GM23248 (cell line): ENCODE data around the gene GMPPA. TPM values are rescaled to one million over a fixed set of nuclear protein-coding genes. Genes with fewer than 3 reads are reported as not detected.
A peak's percentile ranks its signal among the peaks of the same experiment; 100 is the strongest.

Source experiments
- DNase-seq: peaks from one replicate; pipeline ENCODE4 v3.0.0-alpha.2; 2015
- H2AFZ ChIP-seq: fragments of 200-600 bp; sonication (generic); 2 replicates; pipeline ENCODE4 v1.6.1; 2016; ENCODE audit warnings: antibody characterized with exemption
- H3F3A ChIP-seq: fragments of 200-600 bp; sonication (generic); 2 replicates; pipeline ENCODE4 v1.6.1; 2016; ENCODE audit warnings: mild to moderate bottlenecking, antibody characterized with exemption, mixed run types; ENCODE audit not compliant: insufficient read depth
- H3K27ac ChIP-seq: fragments of 200-600 bp; sonication (generic); 2 replicates; pipeline ENCODE4 v1.5.1; 2016; ENCODE audit warnings: mild to moderate bottlenecking
- H3K27me3 ChIP-seq: fragments of 200-600 bp; sonication (generic); replicated peaks from 2 replicates; pipeline ENCODE4 v1.6.1; 2016; ENCODE audit warnings: mild to moderate bottlenecking; ENCODE audit not compliant: insufficient read depth
- H3K36me3 ChIP-seq: fragments of 200-600 bp; sonication (generic); 2 replicates; pipeline ENCODE4 v1.6.1; 2016; ENCODE audit warnings: low read depth, mild to moderate bottlenecking
- H3K4me1 ChIP-seq: fragments of 200-600 bp; sonication (generic); 2 replicates; pipeline ENCODE4 v1.6.1; 2016; ENCODE audit warnings: mild to moderate bottlenecking; ENCODE audit not compliant: insufficient read depth
- H3K4me2 ChIP-seq: fragments of 200-600 bp; sonication (generic); one replicate; pipeline ENCODE4 v1.6.1; 2016; ENCODE audit warnings: mild to moderate bottlenecking; ENCODE audit not compliant: unreplicated experiment
- H3K4me3 ChIP-seq: fragments of 200-600 bp; sonication (generic); 2 replicates; pipeline ENCODE4 v1.5.1; 2016; ENCODE audit warnings: mild to moderate bottlenecking
- H3K79me2 ChIP-seq: fragments of 200-600 bp; sonication (generic); 2 replicates; pipeline ENCODE4 v1.6.1; 2016; ENCODE audit warnings: mild to moderate bottlenecking; ENCODE audit not compliant: insufficient read depth
- H3K9ac ChIP-seq: fragments of 200-600 bp; sonication (generic); 2 replicates; pipeline ENCODE4 v1.6.1; 2016; ENCODE audit warnings: mild to moderate bottlenecking
- H3K9me2 ChIP-seq: fragments of 200-600 bp; sonication (generic); 2 replicates; pipeline ENCODE4 v1.6.1; 2016; ENCODE audit warnings: mixed run types, mild to moderate bottlenecking, moderate library complexity; ENCODE audit not compliant: insufficient read depth
- H3K9me3 ChIP-seq: fragments of 200-600 bp; sonication (generic); one replicate; pipeline ENCODE4 v1.6.1; 2017; ENCODE audit warnings: low read depth
- H4K20me1 ChIP-seq: fragments of 200-600 bp; sonication (generic); 2 replicates; pipeline ENCODE4 v1.6.0; 2016; ENCODE audit not compliant: insufficient read depth
- EZH2 ChIP-seq: fragments of 200-600 bp; sonication (generic); IDR thresholded peaks from 2 replicates; pipeline ENCODE4 v1.6.1; 2018; ENCODE audit warnings: antibody characterized with exemption, mild to moderate bottlenecking; ENCODE audit not compliant: insufficient read depth, poor library complexity, severe bottlenecking
- EZH2phosphoT487 ChIP-seq: fragments of 200-600 bp; sonication (generic); IDR thresholded peaks from 2 replicates; pipeline ENCODE4 v1.6.1; 2018; ENCODE audit warnings: antibody characterized with exemption, moderate library complexity, mild to moderate bottlenecking, low read depth; ENCODE audit not compliant: insufficient read depth
- WGBS, 2 experiments: methylation state at CpG; one replicate each; pipeline ENCODE4 v1.1.6; 2015 to 2017; ENCODE audit warnings: low lambda C conversion rate in 2 of 2, low coverage in 1 of 2; ENCODE audit errors: missing lambda C conversion rate in 2 of 2; 5-methylcytosine and 5-hydroxymethylcytosine counted together
- in situ Hi-C: fragments of 300-500 bp; cut with MboI; formaldehyde crosslinking; loops from 2 replicates; pipeline ENCODE4 v1.15.0; 2020
- polyA plus RNA-seq: library from polyadenylated mRNA; unstranded; fragments of >200 nt; fragmentation: Nextera tagmentation; extraction: Ambion mirVana; gene quantifications from 2 replicates; pipeline ENCODE4 v1.2.1, GENCODE V29; 2016
- total RNA-seq: library from RNA; depleted of rRNA; stranded (reverse); fragments of >200 nt; shearing (Covaris generic); gene quantifications from 2 replicates; pipeline ENCODE4 v1.2.3, GENCODE V29; 2014

The GMPPA gene
- total and polyA plus RNA-seq, 2 experiments from 2014 or later, result 60.6 to 65.6 TPM

DNA sequence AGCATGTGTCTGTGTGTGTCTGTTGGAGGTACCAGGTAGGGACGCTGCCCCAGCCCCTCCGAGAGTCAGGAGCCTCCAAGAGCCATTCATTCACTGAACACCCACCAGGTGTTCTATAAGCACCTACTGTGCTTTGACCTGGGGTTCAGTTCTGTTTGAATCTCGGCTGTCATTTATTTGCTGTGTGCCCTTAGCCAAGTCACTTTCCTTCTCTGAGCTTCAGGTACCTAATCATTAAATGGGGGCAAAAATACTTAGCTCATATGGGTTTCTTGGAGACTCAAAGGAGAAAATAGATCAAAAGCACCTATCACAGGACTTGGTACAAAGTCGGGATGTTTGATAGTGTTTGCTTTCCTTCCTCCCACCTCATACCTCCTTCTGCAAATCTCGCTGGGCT, 28.8 kb downstream of the GMPPA start:
- Histone ChIP-seq H3K79me2 (no peaks in the 10 kb centered on the region), H4K20me1 (no peaks in the 10 kb centered on the region)

DNA sequence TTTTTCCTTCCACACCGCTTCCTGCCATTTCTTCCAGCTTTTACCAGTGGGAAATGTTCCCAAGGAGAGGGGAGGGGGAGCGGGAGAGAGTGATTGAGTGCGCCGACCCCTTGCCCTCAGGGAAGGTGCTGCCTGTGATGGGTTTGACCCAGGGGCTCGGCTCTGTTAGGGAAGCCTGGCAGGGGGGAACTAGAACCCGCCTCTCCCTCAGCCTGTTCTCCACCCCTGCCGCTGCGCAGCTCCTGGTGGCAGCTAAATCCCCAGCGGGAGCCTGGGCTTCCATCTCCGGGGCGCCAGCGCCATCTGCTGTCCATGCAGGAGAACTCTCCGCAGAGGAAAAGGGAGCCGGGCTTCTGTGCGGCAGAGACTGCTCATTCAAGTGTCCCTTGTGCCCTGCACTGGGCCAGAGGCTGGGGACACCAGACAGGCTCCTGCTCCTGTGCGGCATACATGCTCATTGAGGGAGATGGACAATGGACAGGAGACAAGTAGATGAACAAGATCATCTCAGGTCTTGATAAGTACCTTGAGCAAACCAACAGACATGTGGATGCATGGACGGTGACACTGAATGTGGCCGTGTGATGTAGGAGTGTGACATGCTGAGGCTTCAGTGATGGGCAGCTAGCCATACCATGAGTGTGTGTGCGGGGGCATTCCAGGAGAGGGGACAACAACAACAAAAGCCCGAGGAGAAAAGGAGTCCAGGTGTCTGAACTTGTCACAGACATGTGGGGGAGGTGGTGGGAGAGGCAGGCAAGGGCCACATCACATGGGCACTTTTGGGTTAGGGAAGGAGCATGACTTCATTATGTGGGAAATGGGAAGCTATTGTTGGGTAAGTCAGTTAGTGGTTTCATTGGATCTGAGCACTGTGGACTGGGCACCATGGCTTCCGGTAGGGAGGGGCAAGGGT, 31.6 kb downstream of the GMPPA start:
- in situ Hi-C loops, result loop anchor here (5.0 kb wide), 1 partner anchor 128 kb away; no protein-coding TSS in a partner anchor

More for the DNA sequence above, 28.8 kb downstream of the GMPPA start:
- H3K4me1 ChIP-seq, result no peaks in the 10 kb centered on the region
- WGBS, 2 experiments, result 64 to 66% methylated on average over 5 of the region's 5 CpGs
- DNase-seq, result no peak
- H3K36me3 ChIP-seq, result no peaks in the 10 kb centered on the region
- H3K4me3 ChIP-seq, result no peak overlapping the region
- H2AFZ ChIP-seq, result no peak overlapping the region
- no peaks in the 10 kb centered on the region for H3K9me2 ChIP-seq
- H3K9me3 ChIP-seq, result no peaks in the 10 kb centered on the region
- H3K4me2 ChIP-seq, result no peak overlapping the region
- H3F3A ChIP-seq, result no peaks in the 10 kb centered on the region
- H3K27me3 ChIP-seq, result peaks cover 19% of the 10 kb centered on the region; the same call in 1 of the 2 replicates
- no peak for TF ChIP-seq EZH2
- no peak for TF ChIP-seq EZH2phosphoT487
- no peak overlapping the region for H3K27ac ChIP-seq
- in situ Hi-C loops, result no loop called here
- H3K9ac ChIP-seq, result no peak overlapping the region

DNA sequence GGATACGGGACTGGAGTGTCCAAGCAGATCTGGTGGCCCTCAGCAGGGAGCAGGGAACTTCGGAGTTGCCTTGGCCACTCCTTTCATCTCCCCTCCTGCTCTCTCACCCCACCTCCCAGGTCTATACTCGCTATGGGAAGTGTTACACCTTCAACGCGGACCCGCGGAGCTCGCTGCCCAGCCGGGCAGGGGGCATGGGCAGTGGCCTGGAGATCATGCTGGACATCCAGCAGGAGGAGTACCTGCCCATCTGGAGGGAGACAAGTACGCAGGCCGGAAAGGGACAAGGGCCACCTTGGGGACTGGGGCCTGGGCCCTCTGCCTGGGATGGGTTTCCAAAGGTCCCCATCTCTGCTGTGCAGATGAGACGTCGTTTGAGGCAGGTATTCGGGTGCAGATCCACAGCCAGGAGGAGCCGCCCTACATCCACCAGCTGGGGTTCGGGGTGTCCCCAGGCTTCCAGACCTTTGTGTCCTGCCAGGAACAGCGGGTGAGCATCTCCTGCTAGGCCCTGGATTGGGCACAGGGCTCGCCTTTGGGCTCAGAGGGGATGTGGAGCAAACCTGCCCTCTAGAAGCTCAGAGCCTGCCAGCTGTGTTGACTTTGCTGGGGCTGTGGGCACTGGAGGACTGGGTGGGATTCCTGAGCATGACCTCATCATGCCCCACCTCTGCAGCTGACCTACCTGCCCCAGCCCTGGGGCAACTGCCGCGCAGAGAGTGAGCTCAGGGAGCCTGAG, 33.1 kb downstream of the GMPPA start:
- Histone ChIP-seq H2AFZ (no peak overlapping the region), H3F3A (no peaks in the 10 kb centered on the region), H3K4me1 (no peaks in the 10 kb centered on the region), H3K27ac (no peak overlapping the region), H3K36me3 (no peaks in the 10 kb centered on the region), H4K20me1 (no peaks in the 10 kb centered on the region), H3K9me2 (no peaks in the 10 kb centered on the region), H3K79me2 (no peaks in the 10 kb centered on the region), H3K9me3 (no peaks in the 10 kb centered on the region), H3K4me3 (no peak overlapping the region), H3K9ac (no peak overlapping the region), H3K4me2 (no peak overlapping the region), H3K27me3 (peaks cover 19% of the 10 kb centered on the region; the same call in 1 of the 2 replicates)
- no peak for DNase-seq
- 46 to 56% methylated on average over 15 to 20 of the region's 20 CpGs for WGBS, 2 experiments
- TF ChIP-seq EZH2phosphoT487 (no peak), EZH2 (no peak)
- in situ Hi-C loops, result loop anchor here (5.0 kb wide), 1 partner anchor 130 kb away; no protein-coding TSS in a partner anchor

More for the DNA sequence above, 31.6 kb downstream of the GMPPA start:
- peak overlapping the region; percentile 54 for H2AFZ ChIP-seq
- no peaks in the 10 kb centered on the region for H3K79me2 ChIP-seq
- no peaks in the 10 kb centered on the region for H3K36me3 ChIP-seq
- H3K4me1 ChIP-seq, result no peaks in the 10 kb centered on the region
- 9 to 11% methylated on average over 21 of the region's 21 CpGs for WGBS, 2 experiments
- no peaks in the 10 kb centered on the region for H3F3A ChIP-seq
- H3K4me3 ChIP-seq, result peak overlapping the region; percentile 53
- H3K9me3 ChIP-seq, result no peaks in the 10 kb centered on the region
- H3K9me2 ChIP-seq, result no peaks in the 10 kb centered on the region
- H3K27ac ChIP-seq, result no peak overlapping the region
- H3K27me3 ChIP-seq, result peaks cover 19% of the 10 kb centered on the region; the same call in 1 of the 2 replicates
- no peak overlapping the region for H3K9ac ChIP-seq
- TF ChIP-seq EZH2phosphoT487 (no peak), EZH2 (no peak)
- peak overlapping the region; percentile 67 for H3K4me2 ChIP-seq
- peak; percentile 90 for DNase-seq
- no peaks in the 10 kb centered on the region for H4K20me1 ChIP-seq

DNA sequence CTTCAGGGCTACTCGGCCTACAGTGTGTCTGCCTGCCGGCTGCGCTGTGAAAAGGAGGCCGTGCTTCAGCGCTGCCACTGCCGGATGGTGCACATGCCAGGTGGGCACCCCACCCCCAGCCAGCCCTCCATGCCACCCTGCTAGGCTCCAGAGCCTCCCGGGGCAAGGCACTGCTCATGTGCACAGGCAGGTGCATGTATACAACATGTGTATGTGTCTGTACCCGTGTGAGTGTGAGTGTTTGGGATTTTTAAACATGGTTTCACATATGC, 33.6 kb downstream of the GMPPA start:
- no peak for DNase-seq
- Histone ChIP-seq H3K9me2 (no peaks in the 10 kb centered on the region), H3K27ac (no peak overlapping the region), H3K36me3 (no peaks in the 10 kb centered on the region), H3F3A (no peaks in the 10 kb centered on the region), H3K27me3 (peaks cover 19% of the 10 kb centered on the region; the same call in 1 of the 2 replicates), H3K4me2 (no peak overlapping the region), H4K20me1 (no peaks in the 10 kb centered on the region), H2AFZ (no peak overlapping the region), H3K9ac (no peak overlapping the region), H3K9me3 (no peaks in the 10 kb centered on the region), H3K4me3 (no peak overlapping the region), H3K4me1 (no peaks in the 10 kb centered on the region), H3K79me2 (no peaks in the 10 kb centered on the region)
- TF ChIP-seq EZH2phosphoT487 (no peak), EZH2 (no peak)
- in situ Hi-C loops, result loop anchor here (5.0 kb wide), 1 partner anchor 130 kb away; no protein-coding TSS in a partner anchor
- WGBS, 2 experiments, result 57 to 66% methylated on average over 8 of the region's 8 CpGs
